Naive thymus-derived CD4-positive, alpha-beta T cell (primary cell): ENCODE data around the gene AMBN. TPM values are rescaled to one million over a fixed set of nuclear protein-coding genes. Genes with fewer than 3 reads are reported as not detected.
A peak's percentile ranks its signal among the peaks of the same experiment; 100 is the strongest.

ENCODE experiments used
- ATAC-seq: fragments of 150-1000 bp; cut with Tn5 transposase; 2 replicates; pipeline ENCODE4 v1.10.0; 2021; ENCODE audit warnings: mild to moderate bottlenecking, moderate library complexity
- CTCF ChIA-PET: fragments of 350-600 bp; sonication (Branson Sonifier 250); formaldehyde crosslinking; loops from one replicate; lab custom pipeline; 2021; ENCODE audit warnings: antibody characterized with exemption; lab: Charles Lee
- POLR2A ChIA-PET: fragments of 350-600 bp; sonication (Branson Sonifier 250); formaldehyde crosslinking; loops from one replicate; lab custom pipeline; 2021; ENCODE audit warnings: antibody characterized with exemption, inconsistent platforms; lab: Charles Lee
- DNase-seq, 9 donors: peaks; one replicate each; pipeline versions ENCODE4 v3.0.0 to v3.0.0-alpha.2; 2020 to 2022; ENCODE audit warnings: mixed read lengths in 1 of 9
- H3K27ac ChIP-seq: one replicate; pipeline ENCODE4 v1.7.0; 2013; ENCODE audit warnings: mild to moderate bottlenecking, low read depth, low read length, moderate library complexity
- H3K27me3 ChIP-seq, 2 donors: one replicate each; pipeline ENCODE4 v1.7.0; 2013; ENCODE audit warnings: low read length in 2 of 2, mild to moderate bottlenecking in 2 of 2, moderate library complexity in 2 of 2; ENCODE audit not compliant: control insufficient read depth in 2 of 2, insufficient read depth in 2 of 2
- H3K36me3 ChIP-seq, 3 experiments: 1 replicate in 2 of 3; 2 replicates in 1 of 3; pipeline ENCODE4 v1.7.0; 2013; ENCODE audit warnings: low read length in 3 of 3, mild to moderate bottlenecking in 3 of 3, moderate library complexity in 1 of 3; ENCODE audit not compliant: insufficient read depth in 3 of 3, control insufficient read depth in 2 of 3
- H3K4me1 ChIP-seq, 2 donors: one replicate each; pipeline ENCODE4 v1.7.0; 2013; ENCODE audit warnings: low read length in 2 of 2, mild to moderate bottlenecking in 2 of 2, moderate library complexity in 1 of 2; ENCODE audit not compliant: control insufficient read depth in 2 of 2, insufficient read depth in 2 of 2
- H3K4me3 ChIP-seq: 2 replicates; pipeline ENCODE4 v1.7.0; 2013; ENCODE audit warnings: mild to moderate bottlenecking, low read length
- H3K9me3 ChIP-seq, 3 experiments: 1 replicate in 2 of 3; 2 replicates in 1 of 3; pipeline ENCODE4 v1.7.0; 2013; ENCODE audit warnings: low read length in 3 of 3; ENCODE audit not compliant: control insufficient read depth in 2 of 3
- H3K27ac Mint-ChIP-seq, 9 donors: one replicate each; pipeline ENCODE4 v1.8.0; 2020 to 2022; ENCODE audit warnings: mixed read lengths in 9 of 9, mild to moderate bottlenecking in 8 of 9, moderate library complexity in 5 of 9, inconsistent platforms in 2 of 9
- H3K27me3 Mint-ChIP-seq, 5 donors: one replicate each; pipeline ENCODE4 v1.8.0; 2021 to 2022; ENCODE audit warnings: mixed read lengths in 5 of 5, mild to moderate bottlenecking in 1 of 5
- H3K36me3 Mint-ChIP-seq, 5 donors: one replicate each; pipeline ENCODE4 v1.8.0; 2020 to 2022; ENCODE audit warnings: mixed read lengths in 5 of 5, mild to moderate bottlenecking in 3 of 5, inconsistent platforms in 1 of 5
- H3K4me1 Mint-ChIP-seq, 7 donors: one replicate each; pipeline ENCODE4 v1.8.0; 2020 to 2022; ENCODE audit warnings: mixed read lengths in 7 of 7, mild to moderate bottlenecking in 3 of 7, inconsistent platforms in 1 of 7
- H3K4me3 Mint-ChIP-seq, 10 donors: one replicate each; pipeline ENCODE4 v1.8.0; 2020 to 2022; ENCODE audit warnings: mild to moderate bottlenecking in 10 of 10, mixed read lengths in 10 of 10, moderate library complexity in 6 of 10, inconsistent platforms in 2 of 10
- H3K9me3 Mint-ChIP-seq, 11 donors: one replicate each; pipeline ENCODE4 v1.8.0; 2020 to 2022; ENCODE audit warnings: mixed read lengths in 11 of 11, mild to moderate bottlenecking in 4 of 11, inconsistent platforms in 1 of 11, moderate library complexity in 1 of 11
- intact Hi-C, 2 donors: fragments of 100-400 bp; cut with micrococcal nuclease; formaldehyde crosslinking; loops; one replicate each; pipeline ENCODE4 v1.15.1; 2023
- polyA plus RNA-seq, 2 donors: library from polyadenylated mRNA; unstranded; fragments of 300-500 nt; fragmentation: Illumina TruSeq; gene quantifications; one replicate each; pipeline ENCODE4 v1.2.3, GENCODE V29; 2021
- total RNA-seq, 6 experiments: library from RNA in 5 of 6; stranded (reverse) in 5 of 6; gene quantifications; 1 replicate in 5 of 6; 2 replicates in 1 of 6; pipeline ENCODE4 v1.2.3 and lab custom pipeline; 2021 to 2026

The AMBN gene
- total and polyA plus RNA-seq, 7 experiments from 2014 or later: not detected

GRCh38 chr4:70586841-70587240 lies 5.2 kb upstream of the AMBN start:
- Histone ChIP-seq H3K4me1 (no peaks in the 10 kb centered on the region), H3K27ac (no peak overlapping the region), H3K27me3 (no peaks in the 10 kb centered on the region), H3K9me3 (no peaks in the 10 kb centered on the region), H3K36me3 (no peaks in the 10 kb centered on the region), H3K4me3 (no peak overlapping the region)
- Mint-ChIP-seq H3K4me3 (no peak overlapping the region), H3K4me1 (no peaks in the 10 kb centered on the region), H3K27ac (no peak overlapping the region), H3K27me3 (peaks cover 0 to 4% (median 0%) of the 10 kb centered on the region in 5 donors), H3K36me3 (no peaks in the 10 kb centered on the region), H3K9me3 (peaks cover 0 to 1% (median 0%) of the 10 kb centered on the region in 11 donors)
- DNase-seq (no peak), ATAC-seq (no peak)
- ChIA-PET CTCF (interaction anchor here (0.6 kb wide), 1 partner anchor 25 kb away, joined by 3 read pairs; no protein-coding TSS in a partner anchor), POLR2A (no interaction called here)
- intact Hi-C loops: no loop called here

- no peaks in the 10 kb centered on the region for H3K27me3 ChIP-seq
- no peak overlapping the region for H3K27ac ChIP-seq
- no peaks in the 10 kb centered on the region for H3K4me1 ChIP-seq
- no peaks in the 10 kb centered on the region for H3K36me3 ChIP-seq
- no peaks in the 10 kb centered on the region for H3K9me3 ChIP-seq
- ChIA-PET POLR2A (no interaction called here), CTCF (no interaction called here)
- peaks cover 0 to 1% (median 0%) of the 10 kb centered on the region in 5 donors for H3K27me3 Mint-ChIP-seq
- H3K4me3 ChIP-seq: no peak overlapping the region
- ATAC-seq: no peak
- no peak overlapping the region for H3K4me3 Mint-ChIP-seq
- H3K9me3 Mint-ChIP-seq: no peaks in the 10 kb centered on the region
- H3K36me3 Mint-ChIP-seq: no peaks in the 10 kb centered on the region
- H3K4me1 Mint-ChIP-seq: no peaks in the 10 kb centered on the region
- intact Hi-C loops: no loop called here
- no peak overlapping the region for H3K27ac Mint-ChIP-seq
- DNase-seq: no peak
These were observed 2.3 kb upstream of the AMBN start for GRCh38 chr4:70589785-70590184.

- Histone ChIP-seq H3K4me3 (no peak overlapping the region), H3K27me3 (no peaks in the 10 kb centered on the region), H3K27ac (no peak overlapping the region), H3K9me3 (no peaks in the 10 kb centered on the region), H3K36me3 (no peaks in the 10 kb centered on the region), H3K4me1 (no peaks in the 10 kb centered on the region)
- intact Hi-C loops: no loop called here
- DNase-seq: no peak
- H3K27me3 Mint-ChIP-seq: peaks cover 0 to 8% (median 4%) of the 10 kb centered on the region in 5 donors
- H3K27ac Mint-ChIP-seq: no peak overlapping the region
- no peaks in the 10 kb centered on the region for H3K9me3 Mint-ChIP-seq
- POLR2A ChIA-PET: no interaction called here
- CTCF ChIA-PET: interaction anchor here (0.6 kb wide), 1 partner anchor 356 kb away, joined by 3 read pairs; no protein-coding TSS in a partner anchor
- no peak overlapping the region for H3K4me3 Mint-ChIP-seq
- no peaks in the 10 kb centered on the region for H3K36me3 Mint-ChIP-seq
- H3K4me1 Mint-ChIP-seq: no peaks in the 10 kb centered on the region
- ATAC-seq: no peak
These were observed 2.1 kb downstream of the AMBN start for GRCh38 chr4:70594196-70594595.

GRCh38 chr4:70600305-70600704 lies 8.2 kb downstream of the AMBN start:
- Histone ChIP-seq H3K9me3 (no peaks in the 10 kb centered on the region), H3K27ac (no peak overlapping the region), H3K27me3 (no peaks in the 10 kb centered on the region), H3K4me1 (no peaks in the 10 kb centered on the region), H3K36me3 (no peaks in the 10 kb centered on the region), H3K4me3 (no peak overlapping the region)
- H3K36me3 Mint-ChIP-seq: no peaks in the 10 kb centered on the region
- peaks cover 0 to 4% (median 0%) of the 10 kb centered on the region in 7 donors for H3K4me1 Mint-ChIP-seq
- POLR2A ChIA-PET: no interaction called here
- intact Hi-C loops: loop anchor here (2.0 to 5.0 kb wide), 2 partner anchors 52 to 1867 kb away; no protein-coding TSS in a partner anchor
- DNase-seq (no peak), ATAC-seq (no peak)
- peaks cover 0 to 20% (median 4%) of the 10 kb centered on the region in 5 donors for H3K27me3 Mint-ChIP-seq
- CTCF ChIA-PET: interaction anchor here (1.5 to 1.6 kb wide), 2 partner anchors 15 to 1704 kb away, joined by 4 to 5 read pairs; no protein-coding TSS in a partner anchor
- H3K9me3 Mint-ChIP-seq: no peaks in the 10 kb centered on the region
- H3K4me3 Mint-ChIP-seq: no peak overlapping the region
- H3K27ac Mint-ChIP-seq: no peak overlapping the region

GRCh38 chr4:70600977-70601376 lies 8.9 kb downstream of the AMBN start:
- Mint-ChIP-seq H3K27ac (no peak overlapping the region), H3K36me3 (no peaks in the 10 kb centered on the region), H3K27me3 (peaks cover 0 to 20% (median 4%) of the 10 kb centered on the region in 5 donors), H3K9me3 (no peaks in the 10 kb centered on the region), H3K4me3 (no peak overlapping the region), H3K4me1 (peaks cover 0 to 4% (median 0%) of the 10 kb centered on the region in 7 donors)
- Histone ChIP-seq H3K27ac (no peak overlapping the region), H3K27me3 (no peaks in the 10 kb centered on the region), H3K9me3 (no peaks in the 10 kb centered on the region), H3K4me3 (no peak overlapping the region), H3K4me1 (no peaks in the 10 kb centered on the region), H3K36me3 (no peaks in the 10 kb centered on the region)
- DNase-seq (no peak), ATAC-seq (no peak)
- ChIA-PET CTCF (interaction anchor here (1.5 to 1.6 kb wide), 2 partner anchors 14 to 1703 kb away, joined by 4 to 5 read pairs; no protein-coding TSS in a partner anchor), POLR2A (no interaction called here)
- intact Hi-C loops: loop anchor here (1.0 to 5.0 kb wide), 7 partner anchors 52 to 1866 kb away; partner anchors contain the start of gene UTP3 (in 2 of the 2)

- peaks cover 0 to 4% (median 0%) of the 10 kb centered on the region in 7 donors for H3K4me1 Mint-ChIP-seq
- ChIA-PET CTCF (interaction anchor here (0.6 to 1.6 kb wide), 3 partner anchors 14 to 1702 kb away, joined by 4 to 7 read pairs (median 5); no protein-coding TSS in a partner anchor), POLR2A (no interaction called here)
- Histone ChIP-seq H3K27me3 (no peaks in the 10 kb centered on the region), H3K4me3 (no peak overlapping the region), H3K27ac (no peak overlapping the region), H3K4me1 (no peaks in the 10 kb centered on the region), H3K36me3 (no peaks in the 10 kb centered on the region), H3K9me3 (no peaks in the 10 kb centered on the region)
- DNase-seq (peak; percentile 29 to 72 (median 61)), ATAC-seq (peak; percentile 90)
- H3K4me3 Mint-ChIP-seq: no peak overlapping the region
- no peaks in the 10 kb centered on the region for H3K36me3 Mint-ChIP-seq
- H3K9me3 Mint-ChIP-seq: no peaks in the 10 kb centered on the region
- peaks cover 0 to 20% (median 4%) of the 10 kb centered on the region in 5 donors for H3K27me3 Mint-ChIP-seq
- intact Hi-C loops: loop anchor here (1.0 to 5.0 kb wide), 7 partner anchors 51 to 1866 kb away; partner anchors contain the start of gene UTP3 (in 2 of the 2)
- H3K27ac Mint-ChIP-seq: no peak overlapping the region
These were observed 9.5 kb downstream of the AMBN start for GRCh38 chr4:70601422-70602039.
